GM12864 (cell line): ENCODE results near the gene TBC1D1.

Experiments
- DNase-seq: peaks from one replicate; pipeline ENCODE4 v3.0.0-alpha.2; 2011; ENCODE audit warnings: low read depth
- H3K4me3 ChIP-seq: 2 replicates; pipeline ENCODE4 v1.5.1; 2011; ENCODE audit warnings: mild to moderate bottlenecking, low read depth, low read length, control low read depth
- TF ChIP-seq, protein P1 (sequence below): IDR thresholded peaks from 2 replicates; pipeline ENCODE4 v1.5.1; 2011; ENCODE audit warnings: low read depth, mild to moderate bottlenecking, moderate library complexity, low read length, control low read depth, inconsistent platforms; ENCODE audit errors: missing control alignments

TBC1D1 gene, protein sequence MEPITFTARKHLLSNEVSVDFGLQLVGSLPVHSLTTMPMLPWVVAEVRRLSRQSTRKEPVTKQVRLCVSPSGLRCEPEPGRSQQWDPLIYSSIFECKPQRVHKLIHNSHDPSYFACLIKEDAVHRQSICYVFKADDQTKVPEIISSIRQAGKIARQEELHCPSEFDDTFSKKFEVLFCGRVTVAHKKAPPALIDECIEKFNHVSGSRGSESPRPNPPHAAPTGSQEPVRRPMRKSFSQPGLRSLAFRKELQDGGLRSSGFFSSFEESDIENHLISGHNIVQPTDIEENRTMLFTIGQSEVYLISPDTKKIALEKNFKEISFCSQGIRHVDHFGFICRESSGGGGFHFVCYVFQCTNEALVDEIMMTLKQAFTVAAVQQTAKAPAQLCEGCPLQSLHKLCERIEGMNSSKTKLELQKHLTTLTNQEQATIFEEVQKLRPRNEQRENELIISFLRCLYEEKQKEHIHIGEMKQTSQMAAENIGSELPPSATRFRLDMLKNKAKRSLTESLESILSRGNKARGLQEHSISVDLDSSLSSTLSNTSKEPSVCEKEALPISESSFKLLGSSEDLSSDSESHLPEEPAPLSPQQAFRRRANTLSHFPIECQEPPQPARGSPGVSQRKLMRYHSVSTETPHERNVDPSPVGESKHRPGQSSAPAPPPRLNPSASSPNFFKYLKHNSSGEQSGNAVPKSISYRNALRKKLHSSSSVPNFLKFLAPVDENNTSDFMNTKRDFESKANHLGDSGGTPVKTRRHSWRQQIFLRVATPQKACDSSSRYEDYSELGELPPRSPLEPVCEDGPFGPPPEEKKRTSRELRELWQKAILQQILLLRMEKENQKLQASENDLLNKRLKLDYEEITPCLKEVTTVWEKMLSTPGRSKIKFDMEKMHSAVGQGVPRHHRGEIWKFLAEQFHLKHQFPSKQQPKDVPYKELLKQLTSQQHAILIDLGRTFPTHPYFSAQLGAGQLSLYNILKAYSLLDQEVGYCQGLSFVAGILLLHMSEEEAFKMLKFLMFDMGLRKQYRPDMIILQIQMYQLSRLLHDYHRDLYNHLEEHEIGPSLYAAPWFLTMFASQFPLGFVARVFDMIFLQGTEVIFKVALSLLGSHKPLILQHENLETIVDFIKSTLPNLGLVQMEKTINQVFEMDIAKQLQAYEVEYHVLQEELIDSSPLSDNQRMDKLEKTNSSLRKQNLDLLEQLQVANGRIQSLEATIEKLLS (N-terminal part only)

DNA sequence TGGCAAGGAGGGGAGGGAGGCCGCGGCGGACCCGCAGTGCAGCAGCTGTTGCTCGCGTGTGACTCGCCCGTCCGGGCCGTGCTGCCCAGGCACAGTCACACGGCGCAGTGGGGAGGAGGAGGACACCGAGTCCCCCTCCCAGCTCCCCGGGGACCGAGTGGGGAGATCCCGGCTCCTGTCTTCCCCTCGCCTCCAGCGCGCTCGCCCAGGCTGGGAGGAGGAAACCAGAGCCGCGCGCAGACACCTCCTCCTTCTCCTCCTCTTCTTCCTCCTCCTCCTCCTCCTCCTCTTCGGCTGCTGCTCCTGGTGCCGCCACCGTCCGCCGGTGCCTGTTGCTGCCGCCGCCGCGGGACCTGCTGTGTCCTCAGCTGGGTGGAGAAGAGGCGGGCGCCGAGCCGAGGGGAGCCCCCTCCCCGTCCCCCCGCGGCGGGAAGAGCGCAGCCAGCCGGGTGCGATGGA lies at the start of gene TBC1D1:
Gene TBC1D1 (plus strand): TSS at position 284 of the 459 bp plus-strand sequence. CDS start 11,012 bp downstream, outside the sequence.
- peak within 1 kb of the TSS; percentile 73 for H3K4me3 ChIP-seq
- DNase-seq = no peak
- TF ChIP-seq, protein P1, sequence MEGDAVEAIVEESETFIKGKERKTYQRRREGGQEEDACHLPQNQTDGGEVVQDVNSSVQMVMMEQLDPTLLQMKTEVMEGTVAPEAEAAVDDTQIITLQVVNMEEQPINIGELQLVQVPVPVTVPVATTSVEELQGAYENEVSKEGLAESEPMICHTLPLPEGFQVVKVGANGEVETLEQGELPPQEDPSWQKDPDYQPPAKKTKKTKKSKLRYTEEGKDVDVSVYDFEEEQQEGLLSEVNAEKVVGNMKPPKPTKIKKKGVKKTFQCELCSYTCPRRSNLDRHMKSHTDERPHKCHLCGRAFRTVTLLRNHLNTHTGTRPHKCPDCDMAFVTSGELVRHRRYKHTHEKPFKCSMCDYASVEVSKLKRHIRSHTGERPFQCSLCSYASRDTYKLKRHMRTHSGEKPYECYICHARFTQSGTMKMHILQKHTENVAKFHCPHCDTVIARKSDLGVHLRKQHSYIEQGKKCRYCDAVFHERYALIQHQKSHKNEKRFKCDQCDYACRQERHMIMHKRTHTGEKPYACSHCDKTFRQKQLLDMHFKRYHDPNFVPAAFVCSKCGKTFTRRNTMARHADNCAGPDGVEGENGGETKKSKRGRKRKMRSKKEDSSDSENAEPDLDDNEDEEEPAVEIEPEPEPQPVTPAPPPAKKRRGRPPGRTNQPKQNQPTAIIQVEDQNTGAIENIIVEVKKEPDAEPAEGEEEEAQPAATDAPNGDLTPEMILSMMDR = no peak

DNA sequence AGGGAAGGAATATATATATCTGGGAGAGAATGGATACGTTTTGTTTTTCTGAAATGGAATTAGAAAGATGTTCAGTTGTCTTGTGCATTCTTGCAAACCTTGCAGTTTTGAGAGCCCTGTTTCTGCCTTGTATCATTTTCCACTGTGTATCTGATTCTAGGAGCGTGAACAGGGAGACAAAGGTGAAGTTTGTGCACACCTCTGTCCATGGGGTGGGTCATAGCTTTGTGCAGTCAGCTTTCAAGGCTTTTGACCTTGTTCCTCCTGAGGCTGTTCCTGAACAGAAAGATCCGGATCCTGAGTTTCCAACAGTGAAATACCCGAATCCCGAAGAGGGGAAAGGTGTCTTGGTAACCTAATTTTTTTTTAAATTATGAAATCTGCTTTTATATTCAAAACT lies 46.7 kb upstream of the TBC1D1 start:
- no peak overlapping the region for H3K4me3 ChIP-seq
- no peak for DNase-seq
- TF ChIP-seq, protein P1 = no peak

DNA sequence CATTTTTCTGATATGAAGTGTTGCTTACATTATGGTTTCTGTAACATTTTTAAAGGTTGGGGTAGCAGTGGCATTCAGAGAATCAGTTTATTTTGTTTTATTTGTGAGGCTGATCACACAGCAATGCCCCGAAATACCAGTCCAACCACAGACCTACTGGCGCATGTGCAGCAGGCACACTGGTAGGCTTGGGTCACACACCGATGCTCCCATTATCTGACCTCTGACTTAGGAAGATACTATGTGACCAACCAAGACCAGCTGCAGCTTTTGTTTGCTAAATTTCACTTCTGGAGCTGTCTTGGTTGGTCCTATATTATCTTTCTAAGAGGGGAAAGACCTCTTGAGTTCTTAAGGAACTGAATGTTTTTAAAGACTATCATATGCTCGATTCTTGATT lies 45.7 kb upstream of the TBC1D1 start:
- TF ChIP-seq, protein P1 = no peak

DNA sequence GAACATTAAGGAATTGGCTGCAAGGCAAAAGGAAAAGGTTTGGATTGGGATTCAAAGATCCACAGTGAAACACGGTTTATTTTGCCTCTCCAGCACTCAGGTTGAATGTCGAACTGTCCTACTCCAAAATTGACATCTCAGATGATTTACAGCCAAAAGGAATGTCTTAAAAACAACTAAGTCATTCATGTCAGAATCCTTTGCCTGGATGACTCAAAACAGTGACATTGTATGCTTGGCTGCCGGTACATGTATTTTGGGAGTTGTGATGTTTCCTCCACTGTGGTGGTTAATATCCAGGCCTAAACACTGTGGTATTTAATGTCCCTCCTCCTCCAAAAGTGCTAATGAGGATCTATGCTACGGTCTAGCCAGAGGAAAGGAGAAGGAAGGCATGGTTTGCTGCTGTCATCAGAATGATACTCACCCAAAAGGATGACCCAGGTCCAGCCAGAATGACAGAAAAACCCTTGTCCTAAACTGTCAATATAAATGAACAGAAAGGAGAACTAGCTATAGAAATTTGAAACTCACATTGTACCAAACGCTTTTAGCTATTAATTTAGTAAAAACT lies 43.5 kb upstream of the TBC1D1 start:
- no peak overlapping the region for H3K4me3 ChIP-seq
- TF ChIP-seq, protein P1 = no peak
- DNase-seq = no peak

More for the DNA sequence above, 45.7 kb upstream of the TBC1D1 start:
- DNase-seq = no peak
- no peak overlapping the region for H3K4me3 ChIP-seq

DNA sequence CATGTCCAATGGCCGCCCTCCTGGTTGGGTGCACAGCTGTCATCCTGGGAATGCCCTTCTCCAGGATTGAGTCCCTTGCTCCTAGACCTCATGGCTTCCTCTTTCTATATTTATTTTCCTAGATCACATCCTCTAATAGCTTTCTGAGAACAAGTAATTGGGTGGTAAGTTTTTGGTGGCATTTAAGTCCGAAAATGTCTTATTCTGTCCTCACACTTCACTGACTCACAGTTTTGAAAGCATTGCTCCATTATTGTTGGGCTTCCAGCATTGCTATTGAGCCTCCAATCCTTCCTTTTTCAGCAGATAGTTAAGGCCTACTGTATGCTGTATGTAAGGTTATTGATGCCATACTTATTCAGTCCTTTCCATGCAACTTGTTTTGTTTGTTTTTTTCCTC lies 38.5 kb upstream of the TBC1D1 start:
- no peak overlapping the region for H3K4me3 ChIP-seq
- DNase-seq = no peak
- TF ChIP-seq, protein P1 = no peak

DNA sequence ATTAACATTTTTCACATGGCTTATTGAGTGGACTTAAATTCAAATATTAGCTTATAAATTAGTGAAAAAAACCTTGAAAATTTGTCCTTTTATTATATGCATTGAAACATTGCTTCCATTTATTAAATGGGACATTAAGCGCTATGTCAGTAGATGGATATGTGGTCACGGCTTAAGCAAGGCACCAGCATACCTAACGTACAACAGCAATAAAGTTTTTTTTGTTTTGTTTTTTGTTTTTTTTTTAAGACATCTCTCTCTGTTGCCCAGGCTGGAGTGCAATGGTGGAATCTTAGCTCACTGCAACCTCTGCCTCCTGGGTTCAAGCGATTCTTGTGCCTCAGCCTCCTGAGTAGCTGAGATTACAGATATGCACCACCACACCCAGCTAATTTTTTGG lies 32.8 kb upstream of the TBC1D1 start:
- TF ChIP-seq, protein P1 = no peak
- H3K4me3 ChIP-seq = no peak overlapping the region
- no peak for DNase-seq
